HEK293 (cell line): ENCODE measurements around the gene MBNL2.

Experiments
- CTCF ChIA-PET: fragments of 350-600 bp; formaldehyde crosslinking; extraction: SDS; loops from one replicate; lab custom pipeline; 2021; ENCODE audit warnings: antibody characterized with exemption; lab: Yijun Ruan, JAX
- POLR2A ChIA-PET: fragments of 300-600 bp; formaldehyde crosslinking; extraction: SDS; loops from one replicate; lab custom pipeline; 2020; ENCODE audit warnings: antibody characterized with exemption, inconsistent platforms; lab: Yijun Ruan, JAX
- H3K27ac ChIP-seq: fragments of 200-500 bp; sonication (Bioruptor generic); 2 replicates; pipeline ENCODE4 v1.5.1; 2014; ENCODE audit warnings: low read depth, low read length, control low read depth, inconsistent platforms; ENCODE audit errors: extremely low read depth
- H3K36me3 ChIP-seq, 2 experiments: fragments of 200-500 bp in 1 of 2; sonication (Bioruptor generic) in 1 of 2; 1 replicate in 1 of 2; 2 replicates in 1 of 2; pipeline ENCODE4 v1.5.1; 2014 to 2017; ENCODE audit warnings: inconsistent platforms in 2 of 2, low read length in 2 of 2; ENCODE audit not compliant: control insufficient read depth in 2 of 2, insufficient read depth in 1 of 2
- H3K4me1 ChIP-seq: fragments of 200-500 bp; sonication (Bioruptor generic); 2 replicates; pipeline ENCODE4 v1.5.1; 2014; ENCODE audit warnings: mild to moderate bottlenecking, low read length, inconsistent platforms; ENCODE audit not compliant: control insufficient read depth, insufficient read depth
- H3K4me3 ChIP-seq: 2 replicates; pipeline ENCODE4 v1.5.1; 2011; ENCODE audit warnings: low read depth, mild to moderate bottlenecking, control low read depth, low read length, moderate library complexity
- H3K9me3 ChIP-seq: fragments of 200-500 bp; sonication (Bioruptor generic); 2 replicates; pipeline ENCODE4 v1.5.1; 2014; ENCODE audit warnings: low read depth, low read length, inconsistent platforms; ENCODE audit not compliant: control insufficient read depth, insufficient read depth
- EGR2 ChIP-seq: fragments of 450-650 bp; formaldehyde crosslinking; IDR thresholded peaks from 2 replicates; pipeline ENCODE4 v1.5.1; 2016; ENCODE audit warnings: low read depth, missing biosample characterization, missing genetic modification characterization
- HOXA7 ChIP-seq: sonication (generic); formaldehyde crosslinking; IDR thresholded peaks from 2 replicates; pipeline ENCODE4 v1.8.1; 2022; ENCODE audit warnings: missing genetic modification reagents, borderline replicate concordance
- KLF1 ChIP-seq: fragments of 450-650 bp; formaldehyde crosslinking; IDR thresholded peaks from 2 replicates; pipeline ENCODE4 v1.5.1; 2016; ENCODE audit warnings: missing biosample characterization, missing genetic modification characterization
- PRDM4 ChIP-seq: fragments of 450-650 bp; formaldehyde crosslinking; IDR thresholded peaks from 2 replicates; pipeline ENCODE4 v1.5.1; 2017; ENCODE audit warnings: missing biosample characterization, missing genetic modification characterization
- PRDM6 ChIP-seq: fragments of 450-650 bp; formaldehyde crosslinking; IDR thresholded peaks from 2 replicates; pipeline ENCODE4 v1.5.1; 2017; ENCODE audit warnings: missing biosample characterization, missing genetic modification characterization
- SP3 ChIP-seq: fragments of 450-650 bp; formaldehyde crosslinking; IDR thresholded peaks from 2 replicates; pipeline ENCODE4 v1.5.1; 2016; ENCODE audit warnings: missing biosample characterization, missing genetic modification characterization
- ZBTB49 ChIP-seq: fragments of 450-650 bp; formaldehyde crosslinking; IDR thresholded peaks from 2 replicates; pipeline ENCODE4 v1.5.1; 2016; ENCODE audit warnings: missing biosample characterization, missing genetic modification characterization, low read depth
- ZNF10 ChIP-seq: fragments of 450-650 bp; formaldehyde crosslinking; IDR thresholded peaks from 2 replicates; pipeline ENCODE4 v1.5.1; 2017; ENCODE audit warnings: missing biosample characterization, missing genetic modification characterization
- ZNF18 ChIP-seq: fragments of 450-650 bp; formaldehyde crosslinking; IDR thresholded peaks from 2 replicates; pipeline ENCODE4 v1.5.1; 2016; ENCODE audit warnings: missing biosample characterization, missing genetic modification characterization
- ZNF274 ChIP-seq, 2 experiments: fragments of 200-500 bp in 1 of 2; fragments of 450-650 bp in 1 of 2; sonication (Bioruptor generic) in 1 of 2; formaldehyde crosslinking in 1 of 2; IDR thresholded peaks; 2 replicates each; pipeline versions ENCODE4 v1.5.1 to v1.6.1; 2014 to 2016; ENCODE audit warnings: borderline replicate concordance in 1 of 2, inconsistent platforms in 1 of 2, low read length in 1 of 2, missing biosample characterization in 1 of 2, missing genetic modification characterization in 1 of 2
- ZNF354C ChIP-seq: fragments of 450-650 bp; formaldehyde crosslinking; IDR thresholded peaks from 2 replicates; pipeline ENCODE4 v1.5.1; 2016; ENCODE audit warnings: missing biosample characterization, missing genetic modification characterization, low read depth, borderline replicate concordance
- ZNF37A ChIP-seq: fragments of 450-650 bp; IDR thresholded peaks from 2 replicates; pipeline ENCODE4 v1.5.1; 2018; ENCODE audit warnings: missing biosample characterization, missing genetic modification characterization
- ZNF433 ChIP-seq: fragments of 450-650 bp; formaldehyde crosslinking; IDR thresholded peaks from 2 replicates; pipeline ENCODE4 v1.5.1; 2016; ENCODE audit warnings: missing biosample characterization, missing genetic modification characterization, low read depth
- ZNF473 ChIP-seq: fragments of 450-650 bp; formaldehyde crosslinking; IDR thresholded peaks from 2 replicates; pipeline ENCODE4 v1.5.1; 2017; ENCODE audit warnings: missing biosample characterization, missing genetic modification characterization
- ZNF501 ChIP-seq: fragments of 450-650 bp; formaldehyde crosslinking; IDR thresholded peaks from 2 replicates; pipeline ENCODE4 v1.5.1; 2016; ENCODE audit warnings: missing biosample characterization, missing genetic modification characterization
- ZNF529 ChIP-seq: fragments of 450-650 bp; formaldehyde crosslinking; IDR thresholded peaks from 2 replicates; pipeline ENCODE4 v1.5.1; 2017; ENCODE audit warnings: missing genetic modification characterization, missing biosample characterization; ENCODE audit not compliant: insufficient replicate concordance
- ZNF621 ChIP-seq: fragments of 450-650 bp; formaldehyde crosslinking; IDR thresholded peaks from 2 replicates; pipeline ENCODE4 v1.5.1; 2017; ENCODE audit warnings: missing biosample characterization, missing genetic modification characterization
- ZNF623 ChIP-seq: fragments of 450-650 bp; formaldehyde crosslinking; IDR thresholded peaks from 2 replicates; pipeline ENCODE4 v1.5.1; 2016; ENCODE audit warnings: missing biosample characterization, missing genetic modification characterization
- ZNF658 ChIP-seq: fragments of 450-650 bp; formaldehyde crosslinking; IDR thresholded peaks from 2 replicates; pipeline ENCODE4; 2016; ENCODE audit warnings: missing biosample characterization, missing genetic modification characterization
- ZNF707 ChIP-seq: fragments of 450-650 bp; formaldehyde crosslinking; IDR thresholded peaks from 2 replicates; pipeline ENCODE4 v1.5.1; 2016; ENCODE audit warnings: missing biosample characterization, missing genetic modification characterization

The MBNL2 gene

GRCh38 chr13:97388373-97388772 is 166.2 kb downstream of the MBNL2 start:
- POLR2A ChIA-PET: no interaction called here
- TF ChIP-seq EGR2 (no peak), PRDM4 (no peak), ZNF658 (no peak), HOXA7 (no peak), ZNF37A (no peak), ZNF433 (tag by site-specific recombination) (no peak), ZNF501 (tag by site-specific recombination) (no peak), SP3 (tag by site-specific recombination) (no peak), ZNF529 (no peak), ZNF473 (tag by site-specific recombination) (no peak), ZBTB49 (no peak), ZNF18 (tag by site-specific recombination) (no peak), KLF1 (tag by site-specific recombination) (no peak), PRDM6 (no peak), ZNF274 (IDR thresholded peaks at IDR 0.05; ENCODE audit: low read length) (no peak), ZNF274 (tag by site-specific recombination; IDR thresholded peaks at IDR 0.05; ENCODE audit: borderline replicate concordance) (no peak), ZNF707 (no peak), ZNF354C (no peak), ZNF10 (tag by site-specific recombination) (no peak), ZNF621 (no peak), ZNF623 (tag by site-specific recombination) (no peak)
- TF ChIP-seq, all 188 proteins: peak for 0
- Histone ChIP-seq H3K9me3 (no peaks in the 10 kb centered on the region), H3K27ac (no peak overlapping the region), H3K36me3 (no peaks in the 10 kb centered on the region), H3K4me3 (no peak overlapping the region), H3K4me1 (no peaks in the 10 kb centered on the region)
- CTCF ChIA-PET: no interaction called here
